ENCODE measurements around the gene TMEM256. TPM values are rescaled to one million over a fixed set of nuclear protein-coding genes. Genes with fewer than 3 reads are reported as not detected.

Gene TMEM256
- total and polyA plus RNA-seq, 2 of the 8 experiments (the other 6 are each of a cell fraction or from before 2014, with no cell fraction given) = 97.0 to 350 TPM

DNA sequence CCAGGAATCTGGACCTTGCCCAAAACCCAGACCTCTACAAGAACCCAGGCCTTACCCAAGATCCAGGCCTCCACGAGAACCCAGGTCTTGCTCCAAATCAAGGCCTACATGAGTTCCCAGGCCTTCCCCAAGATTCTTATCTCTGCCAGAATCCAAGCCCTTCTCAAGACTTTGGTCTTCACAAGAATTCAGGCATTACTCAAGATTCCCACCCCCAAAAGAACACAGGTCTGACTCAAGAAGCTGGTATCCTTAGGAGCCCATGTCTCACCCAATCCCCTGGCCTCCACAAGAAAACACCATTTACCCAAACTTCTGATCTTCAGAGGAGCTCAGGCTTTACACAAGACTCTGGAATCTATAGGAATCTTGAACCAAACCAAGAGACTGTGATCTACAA is 27.3 kb upstream of the TMEM256 start:
- H2AK5ac ChIP-seq (ENCODE audit: low read depth, low read length) = no peak overlapping the region
- no peak overlapping the region for H2BK12ac ChIP-seq (ENCODE audit: low read depth, low read length)
- no peak overlapping the region for H3K4me3 ChIP-seq (ENCODE audit: extremely low read depth in 1 of 4, insufficient read depth in 2 of 4, low read depth in 3 of 4, low read length in 4 of 4)
- ChIA-PET CTCF (ENCODE audit: partially characterized antibody) (interaction anchor here (0.6 to 2.4 kb wide), 3 partner anchors 18 to 56 kb away, joined by 3 to 6 read pairs (median 4); no protein-coding TSS in a partner anchor), POLR2A (ENCODE audit: partially characterized antibody) (interaction anchor here (1.2 to 2.2 kb wide), 5 partner anchors 25 to 54 kb away, joined by 3 to 6 read pairs (median 4); partner anchors contain the start of gene TMEM256)
- FAIRE-seq = no peak
- no peak overlapping the region for H2BK15ac ChIP-seq (ENCODE audit: low read length)
- H4K8ac ChIP-seq (ENCODE audit: extremely low read depth, insufficient read depth, low read length) = no peak overlapping the region
- H3K4ac ChIP-seq (replicated peaks; ENCODE audit: insufficient read length, low read depth, low read length) = no peak overlapping the region
- H3K4me2 ChIP-seq (ENCODE audit: insufficient read depth in 1 of 2, low read depth in 2 of 2, low read length in 2 of 2) = no peak overlapping the region
- H3K27ac ChIP-seq (ENCODE audit: low read depth, low read length) = no peak overlapping the region
- H3K18ac ChIP-seq (ENCODE audit: extremely low read depth, low read length) = no peak overlapping the region
- no peak overlapping the region for H3K23ac ChIP-seq (ENCODE audit: insufficient read length)
- no peak overlapping the region for H3K14ac ChIP-seq (ENCODE audit: insufficient read length)
- H3K36me3 ChIP-seq (ENCODE audit: control insufficient read depth in 2 of 4, insufficient read depth in 4 of 4, low read length in 3 of 4) = no peaks in the 10 kb centered on the region
- H2BK20ac ChIP-seq (ENCODE audit: low read length) = no peak overlapping the region
- WGBS, 2 experiments (ENCODE audit: extremely low coverage in 1 of 2, insufficient coverage in 1 of 2, insufficient read length in 1 of 2, insufficient replicate concordance in 2 of 2, low coverage in 1 of 2, low lambda C conversion rate in 2 of 2, missing lambda C conversion rate in 1 of 2) = 94% methylated on average over 1 of the region's 1 CpG; no CpG with 5 or more reads in 1 of the 2 experiments
- H2BK5ac ChIP-seq (ENCODE audit: low read depth, low read length) = no peak overlapping the region
- H3K79me1 ChIP-seq (ENCODE audit: low read depth, low read length) = no peaks in the 10 kb centered on the region
- peaks cover 6% of the 10 kb centered on the region for H3K23me2 ChIP-seq (ENCODE audit: low read depth, low read length)
- no peaks in the 10 kb centered on the region for H3K9me3 ChIP-seq (ENCODE audit: insufficient read depth in 2 of 2, low read depth in 1 of 2, low read length in 1 of 2)
- H3K27me3 ChIP-seq (replicated peaks in 1 of 4; ENCODE audit: control insufficient read depth in 3 of 4, extremely low read depth in 1 of 4, insufficient read depth in 3 of 4, low read length in 3 of 4) = peaks cover 0 to 2% (median 0%) of the 10 kb centered on the region in 4 experiments; a peak in 2 of 7 replicates
- H4K5ac ChIP-seq (ENCODE audit: insufficient read length, low read depth, low read length) = no peak overlapping the region
- no peak overlapping the region for H3K9ac ChIP-seq (replicated peaks in 1 of 4; ENCODE audit: extremely low read depth in 1 of 4, low read depth in 3 of 4, low read length in 3 of 4)
- no peak overlapping the region for H2BK120ac ChIP-seq (replicated peaks; ENCODE audit: low read depth, low read length)
- H4K91ac ChIP-seq (replicated peaks; ENCODE audit: insufficient read length, low read length) = no peak overlapping the region
- no peaks in the 10 kb centered on the region for H3K79me2 ChIP-seq (ENCODE audit: control insufficient read depth in 1 of 2, insufficient read depth in 2 of 2, low read length in 2 of 2)
- H4K20me1 ChIP-seq (replicated peaks in 1 of 2; ENCODE audit: control insufficient read depth in 1 of 2, insufficient read depth in 2 of 2, low read length in 2 of 2) = no peaks in the 10 kb centered on the region
- DNase-seq (ENCODE audit: low read depth in 1 of 2, low spot score in 2 of 2) = no peak
- no peak overlapping the region for H2AFZ ChIP-seq (ENCODE audit: low read length)
- no peak overlapping the region for H3K56ac ChIP-seq (replicated peaks; ENCODE audit: insufficient read length, low read depth, low read length)
- H3K4me1 ChIP-seq (replicated peaks in 1 of 4; ENCODE audit: control insufficient read depth in 3 of 4, insufficient read depth in 4 of 4, low read length in 3 of 4) = peaks cover 0 to 3% (median 1%) of the 10 kb centered on the region in 4 experiments; a peak in 4 of 7 replicates
- TF ChIP-seq EGR1 (IDR thresholded peaks at IDR 0.05; ENCODE audit: borderline replicate concordance, low read depth, low read length) (no peak), SUZ12 (IDR thresholded peaks at IDR 0.05; ENCODE audit: low read length) (no peak), POU5F1 (IDR thresholded peaks at IDR 0.05; ENCODE audit: low read depth, low read length) (no peak), MAFK (IDR thresholded peaks at IDR 0.05; ENCODE audit: low read depth, low read length) (no peak), SAP30 (IDR thresholded peaks at IDR 0.05; ENCODE audit: insufficient read depth, insufficient replicate concordance, low read length) (no peak), CREB1 (IDR thresholded peaks at IDR 0.05) (no peak), BACH1 (IDR thresholded peaks at IDR 0.05; ENCODE audit: low read length) (no peak), CTCF (IDR thresholded peaks at IDR 0.05; ENCODE audit: control extremely low read depth in 1 of 3, insufficient read depth in 1 of 3, low read depth in 1 of 3, low read length in 3 of 3) (no peak), ATF2 (IDR thresholded peaks at IDR 0.05; ENCODE audit: low read length) (no peak)

Measured in H1 (cell line).